A172 (cell line): Measurements from ENCODE around the gene HMCN1. TPM values are rescaled to one million over a fixed set of nuclear protein-coding genes. Genes with fewer than 3 reads are reported as not detected.
"Not testable (repeated sequence)": the region's sequence is repeated elsewhere in the genome, so short reads cannot be mapped to it uniquely, and the experiment has no call there.

Experiments used
- DNase-seq: peaks from one replicate; pipeline ENCODE4 v3.0.0-alpha.2; 2015; ENCODE audit warnings: low spot score
- total RNA-seq: library from RNA; depleted of rRNA; stranded (reverse); fragments of >200 nt; shearing (Covaris generic); gene quantifications from 2 replicates; pipeline ENCODE4 v1.2.3, GENCODE V29; 2014

HMCN1 gene
- total RNA-seq, 1 experiment from 2014 or later = 1.6 TPM

DNA sequence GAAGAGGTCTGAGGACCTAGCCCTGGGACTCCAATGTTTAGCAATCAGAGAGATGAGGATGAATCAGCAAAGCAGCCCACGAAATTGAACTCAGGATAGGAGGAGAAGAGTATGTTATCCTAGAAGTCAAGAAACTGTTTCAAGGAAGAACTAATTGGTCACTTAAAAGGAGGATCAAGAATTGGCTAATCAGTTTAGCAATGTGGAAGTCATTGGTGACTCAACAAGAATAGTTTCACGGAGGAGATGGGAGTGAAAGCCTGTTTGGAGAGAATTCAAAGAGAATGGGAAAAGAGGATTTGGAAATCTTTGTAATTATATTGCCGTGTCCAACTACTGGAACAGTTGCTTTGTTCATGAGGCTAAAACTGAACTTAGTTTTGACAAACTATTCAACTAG is 7.4 kb downstream of the HMCN1 start:
- DNase-seq = no peak

DNA sequence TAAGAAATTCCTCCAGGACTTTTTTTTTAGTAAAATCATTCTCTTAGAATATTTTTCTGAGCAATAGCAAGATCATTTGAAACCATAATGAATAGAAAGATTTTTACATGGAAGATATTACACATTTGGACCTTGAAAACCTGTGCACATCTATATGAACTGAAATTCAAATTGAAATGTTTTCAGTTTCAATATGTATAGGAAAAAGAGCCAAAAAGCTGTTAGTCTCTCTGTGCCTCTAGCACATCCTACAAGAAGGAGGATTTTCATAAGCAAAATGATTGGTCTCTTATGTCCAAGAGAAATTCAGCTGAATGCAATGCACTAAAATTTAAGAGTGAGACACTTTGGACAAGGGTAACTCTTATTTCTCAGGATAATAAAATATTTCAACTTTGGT is 8.2 kb downstream of the HMCN1 start:
- no peak for DNase-seq

DNA sequence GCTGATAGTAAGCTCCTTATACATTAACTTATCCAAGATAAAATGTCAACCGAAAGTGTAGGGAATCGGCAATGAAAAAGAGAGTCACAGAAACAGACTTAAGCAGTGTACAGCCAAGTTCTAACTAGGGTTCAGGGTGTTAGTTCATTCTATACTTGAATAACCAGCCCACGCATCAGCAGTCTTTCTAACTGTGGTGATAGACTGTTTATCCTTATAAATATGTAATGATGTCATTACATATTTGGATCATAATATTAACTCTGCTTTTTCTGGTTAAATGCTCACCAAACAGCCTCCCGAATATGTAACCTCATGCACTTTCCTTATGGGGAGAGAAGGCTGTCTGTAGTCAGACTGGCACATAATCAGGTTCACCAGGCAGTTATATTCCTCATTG is 11.0 kb downstream of the HMCN1 start:
- DNase-seq = no peak

DNA sequence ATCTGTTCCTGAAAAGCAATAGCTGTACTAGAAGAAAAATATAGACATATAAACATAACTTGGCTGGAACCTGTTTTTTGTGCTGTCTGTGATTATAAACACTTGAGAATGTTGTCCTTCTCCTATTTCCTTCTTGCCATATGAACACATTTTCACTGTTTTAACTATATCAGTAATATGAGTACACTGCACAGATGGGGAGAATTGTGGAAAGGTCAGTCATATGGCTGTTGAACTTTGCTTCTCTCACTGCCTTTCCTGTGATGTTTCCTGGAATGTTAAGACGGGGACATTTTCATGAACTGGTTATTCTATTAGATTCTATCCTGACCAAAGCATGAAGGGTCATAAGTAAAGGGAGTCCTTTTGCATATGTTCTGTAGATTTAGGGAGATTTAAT is 24.9 kb downstream of the HMCN1 start:
- DNase-seq = no peak

DNA sequence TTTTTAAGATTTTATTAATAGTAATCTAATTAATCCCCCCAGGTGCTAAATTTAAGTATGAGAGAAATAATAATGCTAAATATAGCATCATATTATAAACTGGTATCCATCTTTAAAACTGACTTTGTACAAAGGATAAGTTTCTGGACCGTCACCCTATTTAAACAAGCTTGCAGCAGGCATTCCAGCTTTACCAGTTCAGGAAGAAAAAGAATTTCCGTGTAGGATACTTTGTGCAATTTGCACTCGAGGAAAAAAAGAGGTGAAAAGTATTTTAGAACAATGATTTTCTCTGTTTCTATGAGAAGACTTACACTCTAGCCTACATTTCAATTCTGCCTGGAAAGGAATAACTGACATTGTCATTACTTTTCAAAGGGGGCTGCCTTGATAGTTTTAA is 27.6 kb downstream of the HMCN1 start:
- no peak for DNase-seq

DNA sequence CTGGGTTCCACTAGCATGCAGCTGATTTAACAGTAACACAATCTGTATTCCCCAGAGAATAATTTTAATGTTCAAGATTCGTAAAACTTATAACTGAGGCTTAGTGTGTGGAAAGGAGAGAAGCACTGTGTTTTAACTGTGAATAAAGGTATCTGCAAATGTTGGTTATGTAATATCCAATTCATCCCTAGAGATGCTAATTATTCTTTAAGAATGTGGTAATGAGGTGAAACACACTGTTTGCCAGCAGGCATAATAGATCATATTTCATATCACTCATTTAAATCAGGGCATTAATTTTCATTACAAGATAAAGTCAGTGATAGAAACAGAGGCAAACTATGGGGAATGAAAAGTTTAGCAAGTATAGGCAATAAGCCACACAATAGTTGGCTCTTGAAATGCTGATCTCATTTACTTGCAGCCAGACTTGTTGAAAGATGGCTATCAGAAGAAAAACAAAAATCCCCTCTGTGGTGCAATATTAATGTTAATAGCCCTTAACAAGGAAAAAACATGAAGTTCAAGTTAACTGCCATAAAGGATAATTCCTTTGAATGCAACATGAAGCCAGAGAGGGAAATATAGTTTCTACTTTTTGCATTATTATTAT is 33.4 kb downstream of the HMCN1 start:
- DNase-seq = no peak

DNA sequence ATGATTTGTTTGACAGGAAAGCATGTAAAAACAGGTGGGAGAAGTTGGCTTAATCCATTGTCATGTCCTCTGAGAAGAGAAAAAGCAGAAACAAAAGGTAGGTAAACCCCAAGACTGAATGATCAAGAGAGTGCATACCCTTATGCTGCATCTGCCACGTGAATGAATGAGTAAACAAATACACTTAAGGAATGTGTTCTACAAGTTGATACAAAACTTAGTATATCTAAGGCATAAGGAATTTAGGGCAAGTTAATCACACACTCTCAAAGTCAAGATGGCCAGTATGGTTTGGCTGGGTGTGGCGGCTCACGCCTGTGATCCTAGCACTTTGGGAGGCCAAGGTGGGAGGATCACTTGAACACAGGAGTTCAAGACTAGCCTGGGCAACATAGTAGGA is 34.2 kb downstream of the HMCN1 start:
- no peak for DNase-seq

DNA sequence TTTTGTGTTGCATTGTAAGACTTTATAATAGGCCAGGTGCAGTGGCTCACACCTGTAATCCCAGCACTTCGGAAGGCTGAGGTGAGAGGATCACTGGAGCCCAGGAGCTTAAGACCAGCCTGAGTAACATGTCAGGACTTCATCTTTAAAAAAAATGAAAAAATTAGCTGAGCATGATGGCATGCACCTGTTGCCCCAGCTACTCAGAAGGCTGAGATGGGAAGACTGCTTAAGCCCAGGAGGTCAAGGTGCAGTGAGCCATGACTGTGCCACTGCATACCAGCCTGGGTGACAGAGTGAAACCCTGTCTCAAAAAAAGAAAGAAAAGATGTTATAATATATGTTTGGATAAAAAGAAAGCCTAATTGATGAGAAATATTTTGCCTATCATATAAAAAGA is 34.9 kb downstream of the HMCN1 start:
- no peak for DNase-seq

DNA sequence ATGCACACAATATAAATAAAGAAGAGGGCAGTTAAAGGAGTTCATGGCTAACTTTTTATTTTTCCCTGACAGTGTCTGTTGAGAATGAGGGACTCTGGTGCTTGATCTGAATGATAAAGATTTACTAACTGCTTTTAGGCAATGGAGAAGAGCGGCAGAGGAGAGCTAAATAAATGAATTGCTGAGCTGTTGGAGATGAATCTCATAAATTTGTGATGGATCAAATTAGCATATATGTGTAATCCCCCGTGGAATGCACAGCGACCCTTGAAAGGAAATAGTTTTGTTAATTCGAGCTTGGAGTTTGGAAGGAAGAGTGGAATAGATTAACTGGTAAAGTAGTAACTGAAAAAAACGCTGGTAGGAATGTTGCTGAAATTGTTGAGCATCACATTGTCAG is 40.2 kb downstream of the HMCN1 start:
- DNase-seq = no peak

DNA sequence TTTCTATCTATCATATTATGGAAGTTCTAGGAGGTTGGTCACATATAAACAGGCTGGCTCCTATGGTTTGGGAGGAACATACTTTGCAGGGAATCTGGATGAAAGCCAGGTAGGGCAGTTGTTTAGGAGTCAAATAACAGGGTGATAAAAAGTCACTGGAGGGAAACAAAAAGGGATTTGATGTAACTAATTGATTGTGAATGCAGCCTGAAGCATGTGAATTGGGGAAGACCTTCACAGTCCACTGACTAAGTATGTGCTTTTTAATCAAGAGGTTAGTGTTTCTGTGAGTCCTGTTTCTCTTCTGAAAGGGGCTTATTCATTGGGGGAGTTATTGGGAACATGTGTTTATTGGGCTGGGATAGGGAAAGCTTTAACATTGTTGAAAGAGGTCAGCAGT is 41.3 kb downstream of the HMCN1 start:
- DNase-seq = no peak

DNA sequence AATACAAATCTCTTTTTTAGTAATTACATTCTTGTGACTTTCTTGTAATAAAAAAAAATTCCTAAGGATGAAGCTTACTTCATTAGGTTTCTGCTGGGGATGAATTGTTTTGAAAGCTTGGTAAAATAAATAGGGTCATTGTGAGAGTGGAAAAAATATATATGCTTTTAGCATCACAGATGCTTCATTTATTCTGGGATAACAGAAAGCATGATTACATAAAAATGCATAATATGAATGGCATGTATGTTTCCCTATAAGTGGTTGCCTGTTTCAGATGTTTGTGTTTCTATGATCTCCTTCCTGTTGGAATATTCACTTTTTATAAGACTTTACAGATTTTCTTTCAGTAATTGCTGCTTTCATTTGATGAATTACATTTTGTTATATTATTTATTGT is 42.3 kb downstream of the HMCN1 start:
- no peak for DNase-seq

DNA sequence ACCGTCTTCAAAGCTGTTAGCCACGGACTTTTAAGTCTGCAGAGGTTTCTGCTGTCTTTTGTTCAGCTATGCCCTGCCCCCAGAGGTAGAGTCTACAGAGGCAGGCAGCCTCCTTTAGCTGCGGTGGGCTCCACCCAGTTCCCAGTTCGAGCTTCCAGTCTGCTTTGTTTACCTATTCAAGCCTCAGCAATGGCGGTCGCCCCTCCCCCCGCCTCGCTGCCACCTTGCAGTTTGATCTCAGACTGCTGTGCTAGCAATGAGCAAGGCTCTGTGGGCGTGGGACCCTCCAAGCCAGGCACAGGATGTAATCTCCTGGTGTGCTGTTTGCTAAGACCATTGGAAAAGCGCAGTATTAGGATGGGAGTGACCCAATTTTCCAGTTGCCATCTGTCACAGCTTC is 49.7 kb downstream of the HMCN1 start:
- DNase-seq = not testable (repeated sequence)

DNA sequence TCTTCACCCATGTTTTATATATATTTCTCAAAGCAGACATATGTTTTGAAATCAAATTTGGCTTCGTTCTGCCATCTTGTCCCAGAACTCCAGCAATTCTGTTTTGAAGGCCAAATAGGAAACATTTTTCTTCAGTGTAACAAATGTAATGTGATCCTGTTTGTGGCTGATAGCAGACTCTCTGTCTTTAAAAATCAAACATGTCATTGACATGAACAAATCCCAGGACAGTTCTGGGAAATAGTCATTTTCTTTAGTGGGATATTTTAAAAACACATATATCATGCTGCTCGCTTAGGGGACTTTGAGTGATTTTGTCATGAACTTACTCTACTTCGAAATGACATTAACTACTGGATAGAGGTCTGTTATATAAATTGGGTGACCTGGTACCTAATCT is 51.4 kb downstream of the HMCN1 start:
- DNase-seq = no peak

DNA sequence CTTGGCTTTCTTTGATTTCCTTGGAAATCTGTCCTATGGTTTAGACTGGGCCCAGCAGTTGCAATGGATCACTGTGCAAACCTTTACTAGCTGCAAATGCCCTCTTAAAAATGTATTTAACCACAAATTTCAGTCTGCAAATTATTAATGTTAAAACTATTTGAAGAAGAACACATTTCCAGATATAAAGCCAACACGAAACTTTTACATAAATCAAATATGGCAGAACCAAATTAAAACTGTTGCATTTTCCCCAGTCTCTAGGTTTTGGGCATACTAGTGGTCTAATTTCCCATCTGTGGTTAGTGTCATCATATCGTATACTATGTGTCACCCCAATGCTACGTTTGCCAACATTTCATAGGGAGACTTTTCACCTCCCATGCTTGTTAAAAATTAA is 52.3 kb downstream of the HMCN1 start:
- peak; percentile 23 for DNase-seq

DNA sequence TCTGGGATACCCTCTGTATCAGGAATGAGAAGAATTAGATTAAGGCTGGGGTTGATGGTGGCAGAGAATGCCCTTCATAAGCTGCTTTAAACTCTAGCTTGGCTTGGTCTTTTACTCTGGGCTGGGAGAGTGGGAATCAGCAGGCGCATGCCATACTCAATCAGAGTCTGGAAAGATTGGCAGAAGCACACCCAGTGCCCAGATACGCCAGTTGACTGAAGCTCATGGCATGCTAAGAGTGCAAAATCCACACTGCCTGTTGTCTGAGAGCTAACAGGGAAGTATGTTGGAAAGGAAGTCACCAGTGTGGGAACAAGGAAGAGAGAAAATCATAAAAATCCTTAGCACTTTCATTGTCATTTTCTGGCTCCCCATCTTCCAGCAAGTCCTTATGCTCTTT is 53.0 kb downstream of the HMCN1 start:
- no peak for DNase-seq

DNA sequence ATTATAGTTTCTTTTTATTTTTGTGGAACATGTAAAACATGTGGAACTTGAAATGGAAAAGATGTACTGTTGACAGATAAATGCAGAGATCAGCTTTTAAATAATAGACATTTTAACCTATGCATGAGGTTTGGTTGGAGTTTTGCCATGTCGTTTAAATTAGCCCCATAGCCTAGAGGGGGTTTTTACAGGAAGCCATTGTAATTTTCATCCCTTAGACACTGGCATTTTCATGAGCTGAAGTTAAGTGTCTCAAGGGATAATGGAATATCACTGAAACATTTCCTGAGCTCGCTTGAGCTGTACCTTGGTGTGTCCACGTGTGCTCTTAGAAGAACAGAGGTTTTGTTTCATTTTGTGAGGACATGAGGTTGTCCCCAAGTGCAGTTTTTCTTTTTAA is 54.2 kb downstream of the HMCN1 start:
- DNase-seq = no peak

DNA sequence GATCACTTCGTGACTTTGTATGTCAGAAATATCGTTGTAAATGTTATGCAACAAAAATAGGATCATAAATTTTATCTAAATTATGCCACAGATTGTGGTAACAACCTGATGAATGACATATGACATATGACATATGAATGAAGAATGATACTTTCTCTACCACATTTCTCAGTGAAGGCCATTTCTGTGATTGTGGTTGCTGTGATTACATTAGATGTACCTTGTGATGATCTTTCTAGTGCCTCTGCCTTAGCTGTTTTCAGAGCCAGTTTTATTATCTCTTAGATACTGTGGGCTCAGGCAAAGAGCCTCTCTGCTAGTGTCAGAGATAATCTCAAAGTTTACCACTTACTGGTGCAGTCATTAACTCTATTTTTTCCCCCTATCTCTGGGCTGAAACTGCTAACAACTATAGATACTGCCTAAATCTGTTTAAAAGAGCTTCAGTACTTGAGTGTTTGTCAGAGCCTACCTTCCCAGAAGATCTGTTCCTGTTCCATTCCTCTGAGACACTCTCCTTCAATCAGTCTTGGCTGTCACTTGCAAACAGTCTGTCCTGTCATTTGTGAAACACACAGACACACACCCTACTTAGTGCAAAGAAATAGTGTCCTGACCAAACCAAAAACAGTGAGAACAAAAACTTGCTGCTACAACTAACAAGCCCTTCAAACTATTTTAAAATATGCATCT is 55.5 kb downstream of the HMCN1 start:
- no peak for DNase-seq

DNA sequence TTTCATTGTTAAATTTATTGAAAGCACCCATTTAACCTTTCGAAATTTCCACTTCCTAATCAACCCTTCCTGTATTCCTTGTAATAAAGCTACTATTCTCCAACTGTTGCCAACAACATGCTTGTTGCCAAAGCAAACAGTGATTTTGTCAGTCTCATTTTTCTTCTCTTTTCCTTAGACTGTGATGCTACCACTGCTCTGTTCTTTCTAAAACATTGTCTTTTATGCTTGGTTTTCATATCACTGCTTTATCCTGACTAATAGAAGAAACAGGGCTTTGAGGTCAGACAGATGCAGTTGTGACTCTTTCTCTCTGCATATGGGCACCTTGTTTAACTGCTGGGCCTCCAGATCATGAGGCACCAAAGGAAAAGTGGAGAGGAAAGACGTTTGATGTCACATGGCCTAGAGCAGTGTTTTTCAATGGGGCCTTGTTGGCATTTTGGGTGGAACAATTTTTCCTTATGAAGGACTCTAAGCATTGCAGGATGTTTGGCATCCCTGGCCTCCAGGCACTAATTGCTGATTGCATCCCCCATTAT is 56.1 kb downstream of the HMCN1 start:
- no peak for DNase-seq

DNA sequence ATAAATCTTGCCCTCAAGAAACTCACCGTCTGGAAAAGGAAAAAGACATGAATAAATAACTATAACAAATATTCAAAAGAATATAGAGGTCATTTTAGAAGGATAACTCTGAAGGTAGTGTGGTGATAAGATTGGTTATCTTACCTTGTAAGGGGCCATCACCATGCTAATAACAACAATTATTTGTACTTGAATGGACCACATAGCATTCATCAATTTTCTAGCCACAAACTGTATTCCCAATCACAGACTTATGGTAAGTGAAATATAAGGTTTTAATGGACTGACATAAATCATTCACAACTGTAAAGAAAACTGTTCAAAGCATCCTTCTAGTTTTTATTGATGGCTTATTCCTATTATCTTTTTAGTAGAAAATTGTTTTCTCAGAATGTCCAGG is 57.8 kb downstream of the HMCN1 start:
- DNase-seq = no peak

DNA sequence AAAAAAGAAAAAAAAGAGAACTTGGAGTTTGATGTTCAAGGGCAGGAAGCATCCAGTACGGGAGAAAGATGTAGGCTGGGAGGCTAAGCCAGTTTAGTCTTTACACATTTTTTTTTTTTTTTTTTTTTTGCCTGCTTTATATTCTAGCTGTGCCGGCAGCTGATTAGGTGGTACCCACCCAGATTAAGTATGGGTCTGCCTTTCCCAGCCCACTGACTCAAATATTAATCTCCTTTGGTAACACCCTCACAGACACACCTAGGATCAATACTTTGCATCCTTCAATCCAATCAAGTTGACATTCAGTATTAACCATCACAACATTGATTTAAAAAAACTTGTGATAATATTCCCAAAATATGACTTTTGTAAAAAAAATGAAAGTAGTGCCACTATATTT is 60.3 kb downstream of the HMCN1 start:
- DNase-seq = not testable (repeated sequence)

DNA sequence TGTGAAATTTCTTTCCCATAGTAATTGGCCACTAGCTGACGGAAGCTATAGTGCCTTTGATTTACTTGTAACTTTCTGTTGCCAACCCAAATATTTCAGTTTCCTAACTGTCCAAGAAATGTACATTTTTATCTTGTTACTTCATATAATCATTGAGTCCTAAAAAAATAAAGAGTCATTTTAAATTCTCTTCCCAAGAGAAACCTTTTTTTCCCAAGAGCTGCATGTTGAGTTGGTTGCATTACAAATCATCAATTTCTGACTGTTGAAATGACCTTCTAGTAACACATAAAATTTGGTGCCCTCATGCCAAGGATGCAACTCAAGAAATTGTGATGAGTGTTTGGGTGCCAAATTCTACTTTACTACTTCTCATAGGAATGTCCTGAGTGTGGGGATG is 61.0 kb downstream of the HMCN1 start:
- DNase-seq = no peak

DNA sequence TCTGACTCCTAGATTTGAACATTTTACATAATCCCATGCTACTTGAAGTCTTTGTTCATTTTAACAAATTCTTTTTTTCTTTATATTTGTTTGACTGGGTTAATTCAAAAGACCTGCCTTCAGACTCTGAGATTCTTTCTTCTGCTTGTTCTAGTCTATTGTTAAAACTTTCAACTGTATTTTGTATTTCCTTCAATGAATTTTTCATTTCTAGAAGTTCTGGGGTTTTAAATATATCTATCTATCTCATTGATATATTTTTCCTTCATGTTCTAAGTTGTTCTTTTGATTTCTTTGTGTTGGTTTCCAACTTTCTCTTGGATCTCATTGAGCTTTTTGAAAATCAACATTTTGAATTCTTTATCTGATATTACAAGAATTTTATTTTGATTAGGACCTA is 64.3 kb downstream of the HMCN1 start:
- DNase-seq = no peak

DNA sequence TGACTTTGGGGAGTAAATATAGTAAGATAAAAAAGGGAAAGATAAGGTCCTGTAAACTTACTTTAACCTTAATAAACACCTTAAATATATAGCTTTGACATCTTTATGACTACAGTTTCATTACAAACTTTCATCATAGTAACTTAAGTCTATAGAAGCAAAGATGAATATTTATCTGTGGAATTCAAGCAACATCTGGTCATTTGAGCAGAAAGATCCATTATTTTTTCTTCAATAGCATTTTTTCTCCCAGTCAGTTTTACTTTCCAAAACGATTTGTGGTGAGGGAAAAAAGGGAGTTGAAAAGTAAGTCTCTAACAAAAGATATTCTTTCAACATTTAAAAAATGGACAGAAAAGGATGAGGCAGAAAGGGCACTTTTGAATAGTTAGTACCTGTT is 69.0 kb downstream of the HMCN1 start:
- no peak for DNase-seq

DNA sequence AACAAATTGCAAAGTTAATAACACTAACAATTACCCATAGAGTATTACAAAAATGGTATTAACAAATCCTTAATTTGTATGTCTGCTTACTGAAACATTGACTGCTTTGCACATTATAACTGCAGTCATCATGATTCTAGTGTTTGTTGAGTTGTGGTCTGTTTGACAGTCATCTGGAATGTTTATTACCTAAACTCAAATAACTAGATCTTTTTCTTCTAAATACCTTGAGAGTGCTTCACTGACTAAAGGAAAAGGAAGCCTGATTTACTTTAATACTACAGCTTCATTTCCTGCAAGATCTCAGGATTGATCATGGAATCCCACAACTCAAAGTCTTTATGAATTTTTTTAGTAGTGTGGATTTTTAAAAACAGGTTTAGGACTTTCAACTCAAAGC is 70.0 kb downstream of the HMCN1 start:
- peak; percentile 6 for DNase-seq
